Thyroid gland (tissue), 4 donors: ENCODE data around the gene SFXN5.

Experiments used
- CTCF ChIP-seq, 6 experiments: fragments of 200-600 bp in 3 of 6; fragments of 450-650 bp in 3 of 6; sonication (generic) in 3 of 6; IDR thresholded peaks; one replicate each; pipeline ENCODE4 v1.5.1; 2016 to 2019; ENCODE audit warnings: antibody characterized with exemption in 6 of 6, mild to moderate bottlenecking in 2 of 6, inconsistent platforms in 1 of 6, moderate library complexity in 1 of 6
- POLR2A ChIP-seq, 2 donors: fragments of 450-650 bp; IDR thresholded peaks; one replicate each; pipeline ENCODE4 v1.6.1; 2017; ENCODE audit warnings: antibody characterized with exemption in 2 of 2, mild to moderate bottlenecking in 2 of 2, moderate library complexity in 1 of 2

- TF ChIP-seq CTCF (IDR thresholded peaks at IDR 0.05) (no peak), POLR2A (IDR thresholded peaks at IDR 0.05) (no peak)
Measured at GRCh38 chr2:73004889-73005596, 66.5 kb downstream of the SFXN5 start.
